WI38 (cell line): ENCODE measurements around the gene PPRC1.

ENCODE experiments used
- H3K4me3 ChIP-seq: 2 replicates; pipeline ENCODE4 v1.5.1; 2011; ENCODE audit warnings: low read depth, mild to moderate bottlenecking, control low read depth, low read length
- CTCF ChIP-seq: IDR thresholded peaks from 2 replicates; pipeline ENCODE4 v1.5.1; 2012; ENCODE audit warnings: low read depth, mild to moderate bottlenecking, control low read depth, low read length

Gene PPRC1

GRCh38 chr10:102101152-102101551 lies 31.7 kb upstream of the PPRC1 start:
- no peak overlapping the region for H3K4me3 ChIP-seq
- no peak for TF ChIP-seq CTCF

GRCh38 chr10:102102421-102102820 lies 30.4 kb upstream of the PPRC1 start:
- H3K4me3 ChIP-seq: no peak overlapping the region
- no peak for TF ChIP-seq CTCF

GRCh38 chr10:102106998-102107397 lies 25.8 kb upstream of the PPRC1 start:
- TF ChIP-seq CTCF: no peak
- H3K4me3 ChIP-seq: no peak overlapping the region

GRCh38 chr10:102109166-102110116 lies 23.4 kb upstream of the PPRC1 start:
- TF ChIP-seq CTCF: no peak
- no peak overlapping the region for H3K4me3 ChIP-seq

- no peak for TF ChIP-seq CTCF
- no peak overlapping the region for H3K4me3 ChIP-seq
These were observed 21.6 kb upstream of the PPRC1 start for GRCh38 chr10:102111276-102111675.

GRCh38 chr10:102112210-102112817 lies 20.5 kb upstream of the PPRC1 start:
- no peak overlapping the region for H3K4me3 ChIP-seq
- 0 out of 2 replicates have a peak, but pooled peaks have one; percentile 23 for TF ChIP-seq CTCF
